GM12874 (cell line): ENCODE results near the gene TCERG1L.

Experiments
- CTCF ChIP-seq: IDR thresholded peaks from 2 replicates; pipeline ENCODE4 v1.5.1; 2011; ENCODE audit warnings: low read depth, mild to moderate bottlenecking, control low read depth, low read length, moderate library complexity; ENCODE audit not compliant: insufficient read depth

Gene TCERG1L

DNA sequence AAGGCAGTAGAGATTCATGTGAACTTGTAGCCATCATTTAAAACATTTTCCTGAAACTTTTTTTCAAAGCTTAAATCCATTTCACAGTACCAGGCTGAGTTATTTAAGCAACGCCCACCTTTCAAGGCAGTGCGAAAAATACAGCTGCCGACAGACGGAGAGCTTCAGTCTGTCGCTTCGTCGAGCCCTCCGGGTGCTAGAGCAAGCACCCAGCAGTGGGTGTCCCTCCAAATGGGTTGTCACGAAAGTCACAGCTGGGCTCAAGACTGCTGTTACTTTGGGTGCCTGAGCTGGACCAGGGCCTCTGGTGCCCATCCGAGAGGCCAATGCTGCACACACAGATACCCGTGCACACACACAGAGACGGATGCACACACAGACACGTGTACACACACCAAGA, 135.6 kb downstream of the TCERG1L start:
- TF ChIP-seq CTCF: no peak

DNA sequence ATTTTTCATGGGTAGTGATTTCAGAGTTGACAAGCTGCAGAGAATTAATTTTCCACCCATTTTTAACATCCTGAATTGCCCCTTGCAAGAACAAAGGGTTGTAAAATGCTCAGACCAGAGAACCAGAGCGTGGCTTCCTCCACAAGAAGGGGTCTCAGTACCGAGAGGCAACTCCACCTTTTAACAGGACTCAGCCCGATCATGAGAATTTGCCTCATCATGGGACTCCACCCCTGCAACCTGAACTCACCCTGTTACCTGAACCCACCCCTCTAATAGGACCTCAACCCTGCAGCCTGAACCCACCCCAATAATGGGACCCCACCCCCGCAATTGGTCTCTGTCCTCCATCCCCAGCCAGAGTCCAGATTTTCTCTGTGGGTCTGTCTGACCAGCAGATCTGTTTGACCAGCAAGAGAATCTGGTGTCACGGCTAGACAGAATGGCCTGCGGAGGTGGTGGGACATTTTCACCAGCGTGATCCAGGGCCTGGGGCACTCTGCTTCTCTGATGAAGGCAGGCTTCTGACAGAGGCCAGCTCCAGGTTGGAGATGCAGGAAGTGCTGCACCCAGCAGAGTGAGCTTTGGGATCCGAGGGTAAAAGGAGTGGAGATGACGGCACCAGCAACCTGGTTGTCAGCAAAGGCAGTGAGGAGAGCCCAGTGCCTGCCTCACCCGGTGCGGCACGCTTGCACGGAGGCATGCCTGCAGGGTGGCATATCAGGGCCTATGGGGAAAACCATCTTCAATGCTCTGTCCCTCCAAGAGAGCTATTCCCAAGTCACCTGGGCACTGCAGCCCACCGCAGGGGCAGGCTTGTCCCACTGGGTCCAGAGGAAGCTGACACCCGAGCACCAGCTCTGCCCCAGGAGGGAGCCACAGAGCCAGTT, 136.6 kb downstream of the TCERG1L start:
- TF ChIP-seq CTCF: no peak

GRCh38 chr10:131174211-131174565, 137.3 kb downstream of the TCERG1L start:
- TF ChIP-seq CTCF: no peak

GRCh38 chr10:131173484-131174210, 137.9 kb downstream of the TCERG1L start:
- TF ChIP-seq CTCF: no peak

DNA sequence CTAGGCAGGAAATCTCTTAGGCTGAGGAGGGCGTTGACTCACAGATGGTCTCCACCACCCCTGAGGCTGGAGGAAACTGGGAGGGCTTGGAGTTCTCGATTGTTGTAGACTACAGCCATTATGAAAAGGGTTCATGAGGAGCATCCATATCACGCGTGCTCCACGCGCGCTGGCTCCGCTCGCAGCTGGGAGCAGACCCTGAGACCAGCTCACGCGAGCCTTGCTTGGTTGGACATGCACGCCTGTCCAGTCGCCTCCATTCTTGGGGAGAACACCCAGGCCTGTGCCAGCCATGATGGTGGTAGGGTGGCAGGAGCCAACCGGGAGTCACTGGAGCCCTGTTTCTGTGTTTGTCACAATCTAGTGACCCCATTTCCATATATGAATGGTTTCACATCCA, 139.1 kb downstream of the TCERG1L start:
- no peak for TF ChIP-seq CTCF

- TF ChIP-seq CTCF: no peak
Measured at GRCh38 chr10:131169146-131169545, 142.4 kb downstream of the TCERG1L start.

DNA sequence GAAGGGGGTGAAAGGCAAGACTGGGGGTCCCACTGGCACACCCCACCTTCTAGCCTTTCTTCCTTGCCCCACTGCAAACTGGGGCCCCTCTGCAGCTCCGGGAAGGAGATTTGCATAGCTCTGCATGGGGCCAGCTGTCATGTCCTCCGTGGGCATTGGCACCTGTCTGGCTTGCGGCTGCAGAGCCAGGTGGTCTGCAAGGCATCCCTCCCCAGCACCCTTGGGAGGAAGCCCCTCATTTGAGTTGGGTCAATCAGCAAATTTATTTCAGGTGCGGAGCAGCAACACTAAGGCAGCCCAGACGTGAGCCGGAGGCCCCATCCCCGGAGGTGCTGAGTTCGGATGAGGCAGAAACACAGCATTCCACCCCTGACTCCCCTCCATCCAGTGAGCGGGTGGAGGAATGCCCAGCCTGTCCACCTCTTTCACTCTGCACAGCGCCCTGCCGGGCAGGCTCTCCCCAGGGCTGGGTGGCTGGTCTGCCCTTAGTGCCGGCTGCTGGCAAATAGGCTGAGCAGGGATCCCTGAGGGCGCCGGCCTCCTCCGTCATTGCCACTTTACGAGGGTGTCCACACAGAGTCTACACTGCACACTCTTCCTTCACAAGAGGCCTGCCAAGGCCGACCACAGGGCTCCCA, 143.2 kb downstream of the TCERG1L start:
- no peak for TF ChIP-seq CTCF
